WTC11 (cell line): Measurements from ENCODE around the gene MCF2L2. TPM values are rescaled to one million over a fixed set of nuclear protein-coding genes. Genes with fewer than 3 reads are reported as not detected.

Experiments used
- ATAC-seq: fragments of 200-7000 bp; cut with Tn5 transposase; 2 replicates; pipeline ENCODE4 v1.10.0; 2021; ENCODE audit warnings: mild to moderate bottlenecking, moderate library complexity
- CTCF ChIA-PET: fragments of 300-600 bp; sonication (Branson Sonifier 250); formaldehyde crosslinking; loops from one replicate; lab custom pipeline; 2021; ENCODE audit warnings: antibody characterized with exemption; lab: Charles Lee
- POLR2A ChIA-PET: fragments of 350-600 bp; sonication (Branson Sonifier 250); formaldehyde crosslinking; loops from one replicate; lab custom pipeline; 2021; ENCODE audit warnings: antibody characterized with exemption; lab: Charles Lee
- DNase-seq: peaks from one replicate; pipeline ENCODE4 v3.0.0; 2021; ENCODE audit warnings: low spot score
- H3K27ac Mint-ChIP-seq: 2 replicates; pipeline ENCODE4 v1.8.0; 2021; ENCODE audit warnings: mixed read lengths
- H3K27me3 Mint-ChIP-seq: 2 replicates; pipeline ENCODE4 v1.8.0; 2021; ENCODE audit warnings: low read depth, mild to moderate bottlenecking, moderate library complexity, mixed read lengths
- H3K36me3 Mint-ChIP-seq: 2 replicates; pipeline ENCODE4 v1.8.0; 2021; ENCODE audit warnings: mixed read lengths
- H3K4me1 Mint-ChIP-seq: 2 replicates; pipeline ENCODE4 v1.8.0; 2022; ENCODE audit warnings: mixed read lengths
- H3K4me3 Mint-ChIP-seq: 2 replicates; pipeline ENCODE4 v1.8.0; 2021; ENCODE audit warnings: mild to moderate bottlenecking, moderate library complexity, mixed read lengths
- H3K9me3 Mint-ChIP-seq: 2 replicates; pipeline ENCODE4 v1.8.0; 2021; ENCODE audit warnings: mixed read lengths
- ATF1 ChIP-seq: sonication (generic); formaldehyde crosslinking; IDR thresholded peaks from 2 replicates; pipeline ENCODE4 v1.8.1; 2023; ENCODE audit warnings: mild to moderate bottlenecking, moderate library complexity, missing genetic modification reagents
- CREB1 ChIP-seq: sonication (generic); formaldehyde crosslinking; IDR thresholded peaks from 2 replicates; pipeline ENCODE4 v1.8.0; 2023; ENCODE audit warnings: mild to moderate bottlenecking, missing genetic modification reagents
- CREM ChIP-seq: sonication (generic); formaldehyde crosslinking; IDR thresholded peaks from 2 replicates; pipeline ENCODE4 v1.8.1; 2022; ENCODE audit warnings: mild to moderate bottlenecking, missing genetic modification reagents, moderate library complexity
- E2F1 ChIP-seq: sonication (generic); formaldehyde crosslinking; IDR thresholded peaks from 2 replicates; pipeline ENCODE4 v1.8.0; 2022; ENCODE audit warnings: mild to moderate bottlenecking, missing genetic modification reagents
- E2F5 ChIP-seq: sonication (generic); formaldehyde crosslinking; IDR thresholded peaks from 2 replicates; pipeline ENCODE4 v1.8.1; 2022; ENCODE audit warnings: mild to moderate bottlenecking, moderate library complexity, missing genetic modification reagents
- ELF4 ChIP-seq: sonication (generic); formaldehyde crosslinking; IDR thresholded peaks from 2 replicates; pipeline ENCODE4 v1.8.1; 2022; ENCODE audit warnings: low read depth, mild to moderate bottlenecking, moderate library complexity, missing genetic modification reagents
- EMX1 ChIP-seq: fragments of 250-450 bp; sonication (Bioruptor Pico); IDR thresholded peaks from 2 replicates; pipeline ENCODE4 v1.8.0; 2021; ENCODE audit warnings: mild to moderate bottlenecking
- ESRRA ChIP-seq: sonication (generic); formaldehyde crosslinking; IDR thresholded peaks from 2 replicates; pipeline ENCODE4 v1.8.1; 2022; ENCODE audit warnings: mild to moderate bottlenecking, missing genetic modification reagents, borderline replicate concordance
- FOXK1 ChIP-seq: sonication (generic); formaldehyde crosslinking; IDR thresholded peaks from 2 replicates; pipeline ENCODE4 v1.8.0; 2022; ENCODE audit warnings: mild to moderate bottlenecking, moderate library complexity, missing genetic modification reagents
- FOXP1 ChIP-seq: sonication (generic); formaldehyde crosslinking; IDR thresholded peaks from 2 replicates; pipeline ENCODE4 v1.8.0; 2022; ENCODE audit warnings: missing genetic modification reagents, mild to moderate bottlenecking, moderate library complexity, borderline replicate concordance
- GABPB1 ChIP-seq: sonication (generic); formaldehyde crosslinking; IDR thresholded peaks from 2 replicates; pipeline ENCODE4 v1.8.1; 2023; ENCODE audit warnings: mild to moderate bottlenecking, missing genetic modification reagents
- JAZF1 ChIP-seq: fragments of 250-450 bp; sonication (Bioruptor Pico); IDR thresholded peaks from 2 replicates; pipeline ENCODE4 v1.9.0; 2021; ENCODE audit warnings: moderate library complexity, mild to moderate bottlenecking, inconsistent platforms
- JUN ChIP-seq: sonication (generic); formaldehyde crosslinking; IDR thresholded peaks from 2 replicates; pipeline ENCODE4 v1.8.0; 2023; ENCODE audit warnings: mild to moderate bottlenecking, missing genetic modification reagents
- KAT7 ChIP-seq: sonication (generic); formaldehyde crosslinking; IDR thresholded peaks from 2 replicates; pipeline ENCODE4 v1.8.1; 2023; ENCODE audit warnings: missing genetic modification reagents, mild to moderate bottlenecking, borderline replicate concordance
- MAX ChIP-seq: sonication (generic); formaldehyde crosslinking; IDR thresholded peaks from 2 replicates; pipeline ENCODE4 v1.8.0; 2022; ENCODE audit warnings: mild to moderate bottlenecking, missing genetic modification reagents
- MYBL2 ChIP-seq: sonication (generic); formaldehyde crosslinking; IDR thresholded peaks from 2 replicates; pipeline ENCODE4 v1.8.1; 2023; ENCODE audit warnings: mild to moderate bottlenecking, moderate library complexity, missing genetic modification reagents
- NR2C2 ChIP-seq: sonication (generic); formaldehyde crosslinking; IDR thresholded peaks from 2 replicates; pipeline ENCODE4 v1.8.0; 2022; ENCODE audit warnings: mild to moderate bottlenecking, missing genetic modification reagents
- PRRX2 ChIP-seq: fragments of 250-450 bp; sonication (Bioruptor Pico); IDR thresholded peaks from 2 replicates; pipeline ENCODE4 v1.8.0; 2021; ENCODE audit warnings: mild to moderate bottlenecking
- SP1 ChIP-seq: sonication (generic); formaldehyde crosslinking; conservative IDR thresholded peaks from 2 replicates; pipeline ENCODE4 v1.8.1; 2022; ENCODE audit warnings: missing genetic modification reagents
- TP53 ChIP-seq: sonication (generic); formaldehyde crosslinking; IDR thresholded peaks from 2 replicates; pipeline ENCODE4 v1.8.1; 2023; ENCODE audit warnings: mild to moderate bottlenecking, missing genetic modification reagents
- ZNF396 ChIP-seq: fragments of 250-450 bp; sonication (Bioruptor Pico); IDR thresholded peaks from 2 replicates; pipeline ENCODE4 v1.8.0; 2021; ENCODE audit warnings: mild to moderate bottlenecking, moderate library complexity, borderline replicate concordance
- total RNA-seq: library from RNA; stranded (reverse); gene quantifications from 3 replicates; pipeline ENCODE4 v1.2.3, GENCODE V29; 2021
- TF ChIP-seq, protein P1 (sequence below): sonication (generic); formaldehyde crosslinking; IDR thresholded peaks from 2 replicates; pipeline ENCODE4 v1.8.1; 2022; ENCODE audit warnings: low read depth, mild to moderate bottlenecking, moderate library complexity, missing genetic modification reagents, borderline replicate concordance
- TF ChIP-seq, protein P2 (sequence below): sonication (generic); formaldehyde crosslinking; IDR thresholded peaks from 2 replicates; pipeline ENCODE4 v1.8.0; 2023; ENCODE audit warnings: mild to moderate bottlenecking, missing genetic modification reagents
- TF ChIP-seq, protein P3 (sequence below): sonication (generic); formaldehyde crosslinking; IDR thresholded peaks from 2 replicates; pipeline ENCODE4 v1.8.0; 2023; ENCODE audit warnings: missing genetic modification reagents
- TF ChIP-seq, protein P4 (sequence below): sonication (generic); formaldehyde crosslinking; IDR thresholded peaks from 2 replicates; pipeline ENCODE4 v1.8.1; 2023; ENCODE audit warnings: mild to moderate bottlenecking, moderate library complexity, missing genetic modification reagents

MCF2L2 gene
- total RNA-seq, 1 experiment from 2014 or later, result 7.5 TPM

- TF ChIP-seq, protein P1, sequence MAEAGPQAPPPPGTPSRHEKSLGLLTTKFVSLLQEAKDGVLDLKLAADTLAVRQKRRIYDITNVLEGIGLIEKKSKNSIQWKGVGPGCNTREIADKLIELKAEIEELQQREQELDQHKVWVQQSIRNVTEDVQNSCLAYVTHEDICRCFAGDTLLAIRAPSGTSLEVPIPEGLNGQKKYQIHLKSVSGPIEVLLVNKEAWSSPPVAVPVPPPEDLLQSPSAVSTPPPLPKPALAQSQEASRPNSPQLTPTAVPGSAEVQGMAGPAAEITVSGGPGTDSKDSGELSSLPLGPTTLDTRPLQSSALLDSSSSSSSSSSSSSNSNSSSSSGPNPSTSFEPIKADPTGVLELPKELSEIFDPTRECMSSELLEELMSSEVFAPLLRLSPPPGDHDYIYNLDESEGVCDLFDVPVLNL, result no peak
- TF ChIP-seq CREB1, result no peak
Measured at GRCh38 chr3:183242431-183242830, 186.0 kb downstream of the MCF2L2 start (continued).

- TF ChIP-seq GABPB1 (CRISPR knock-in tag) (no peak), E2F1 (CRISPR knock-in tag) (no peak), EMX1 (CRISPR knock-in tag) (no peak), FOXP1 (CRISPR knock-in tag) (no peak), ZNF396 (no peak), E2F5 (CRISPR knock-in tag) (no peak), CREM (CRISPR knock-in tag) (no peak), KAT7 (CRISPR knock-in tag) (no peak), ATF1 (CRISPR knock-in tag) (no peak), ESRRA (no peak), PRRX2 (CRISPR knock-in tag) (no peak)
- TF ChIP-seq, protein P2, sequence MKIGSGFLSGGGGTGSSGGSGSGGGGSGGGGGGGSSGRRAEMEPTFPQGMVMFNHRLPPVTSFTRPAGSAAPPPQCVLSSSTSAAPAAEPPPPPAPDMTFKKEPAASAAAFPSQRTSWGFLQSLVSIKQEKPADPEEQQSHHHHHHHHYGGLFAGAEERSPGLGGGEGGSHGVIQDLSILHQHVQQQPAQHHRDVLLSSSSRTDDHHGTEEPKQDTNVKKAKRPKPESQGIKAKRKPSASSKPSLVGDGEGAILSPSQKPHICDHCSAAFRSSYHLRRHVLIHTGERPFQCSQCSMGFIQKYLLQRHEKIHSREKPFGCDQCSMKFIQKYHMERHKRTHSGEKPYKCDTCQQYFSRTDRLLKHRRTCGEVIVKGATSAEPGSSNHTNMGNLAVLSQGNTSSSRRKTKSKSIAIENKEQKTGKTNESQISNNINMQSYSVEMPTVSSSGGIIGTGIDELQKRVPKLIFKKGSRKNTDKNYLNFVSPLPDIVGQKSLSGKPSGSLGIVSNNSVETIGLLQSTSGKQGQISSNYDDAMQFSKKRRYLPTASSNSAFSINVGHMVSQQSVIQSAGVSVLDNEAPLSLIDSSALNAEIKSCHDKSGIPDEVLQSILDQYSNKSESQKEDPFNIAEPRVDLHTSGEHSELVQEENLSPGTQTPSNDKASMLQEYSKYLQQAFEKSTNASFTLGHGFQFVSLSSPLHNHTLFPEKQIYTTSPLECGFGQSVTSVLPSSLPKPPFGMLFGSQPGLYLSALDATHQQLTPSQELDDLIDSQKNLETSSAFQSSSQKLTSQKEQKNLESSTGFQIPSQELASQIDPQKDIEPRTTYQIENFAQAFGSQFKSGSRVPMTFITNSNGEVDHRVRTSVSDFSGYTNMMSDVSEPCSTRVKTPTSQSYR (CRISPR knock-in tag), result no peak
- TF ChIP-seq, protein P3, sequence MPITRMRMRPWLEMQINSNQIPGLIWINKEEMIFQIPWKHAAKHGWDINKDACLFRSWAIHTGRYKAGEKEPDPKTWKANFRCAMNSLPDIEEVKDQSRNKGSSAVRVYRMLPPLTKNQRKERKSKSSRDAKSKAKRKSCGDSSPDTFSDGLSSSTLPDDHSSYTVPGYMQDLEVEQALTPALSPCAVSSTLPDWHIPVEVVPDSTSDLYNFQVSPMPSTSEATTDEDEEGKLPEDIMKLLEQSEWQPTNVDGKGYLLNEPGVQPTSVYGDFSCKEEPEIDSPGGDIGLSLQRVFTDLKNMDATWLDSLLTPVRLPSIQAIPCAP (CRISPR knock-in tag), result no peak
- Mint-ChIP-seq H3K4me1 (no peaks in the 10 kb centered on the region), H3K4me3 (no peak overlapping the region), H3K36me3 (peaks cover 30% of the 10 kb centered on the region), H3K9me3 (peaks cover 36% of the 10 kb centered on the region), H3K27ac (no peak overlapping the region), H3K27me3 (peaks cover 7% of the 10 kb centered on the region)
- ChIA-PET CTCF (interaction anchor here (0.7 kb wide), 1 partner anchor 63 kb away, joined by 4 read pairs; no protein-coding TSS in a partner anchor), POLR2A (no interaction called here)
- ATAC-seq (no peak), DNase-seq (no peak)
Measured at GRCh38 chr3:183239046-183239445, 189.4 kb downstream of the MCF2L2 start.

DNA sequence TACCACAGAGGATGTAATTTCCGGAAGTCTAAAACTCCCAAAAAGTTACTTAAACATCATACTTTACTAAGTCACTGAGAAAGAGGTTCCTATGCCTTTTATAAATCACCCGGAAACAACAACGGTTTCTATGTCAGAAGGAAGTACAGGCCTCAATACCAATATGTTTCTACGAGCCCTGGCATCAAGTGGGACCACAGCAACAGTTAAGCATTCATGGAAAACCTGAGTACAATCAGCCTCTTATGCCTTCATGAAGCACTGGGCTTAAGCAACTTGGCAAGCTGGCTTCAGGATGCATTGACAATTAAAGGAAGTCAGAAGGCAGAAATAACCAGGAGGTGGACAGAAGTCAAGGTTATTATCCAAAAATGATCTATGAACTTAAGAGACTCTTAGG lies 194.5 kb downstream of the MCF2L2 start:
- Mint-ChIP-seq H3K9me3 (0 out of 2 replicates have a peak, but pooled peaks cover 4% of the 10 kb centered on the region), H3K27me3 (no peaks in the 10 kb centered on the region), H3K4me3 (no peak overlapping the region), H3K36me3 (no peaks in the 10 kb centered on the region), H3K27ac (no peak overlapping the region), H3K4me1 (no peaks in the 10 kb centered on the region)
- CTCF ChIA-PET, result no interaction called here
- ATAC-seq, result no peak
- no peak for DNase-seq
- POLR2A ChIA-PET, result no interaction called here
- TF ChIP-seq ELF4 (CRISPR knock-in tag) (no peak), NR2C2 (CRISPR knock-in tag) (no peak), MAX (no peak), SP1 (no peak), JAZF1 (no peak), MYBL2 (CRISPR knock-in tag) (no peak), JUN (CRISPR knock-in tag) (no peak), FOXK1 (CRISPR knock-in tag) (no peak), TP53 (CRISPR knock-in tag) (no peak)
- TF ChIP-seq, protein P4, sequence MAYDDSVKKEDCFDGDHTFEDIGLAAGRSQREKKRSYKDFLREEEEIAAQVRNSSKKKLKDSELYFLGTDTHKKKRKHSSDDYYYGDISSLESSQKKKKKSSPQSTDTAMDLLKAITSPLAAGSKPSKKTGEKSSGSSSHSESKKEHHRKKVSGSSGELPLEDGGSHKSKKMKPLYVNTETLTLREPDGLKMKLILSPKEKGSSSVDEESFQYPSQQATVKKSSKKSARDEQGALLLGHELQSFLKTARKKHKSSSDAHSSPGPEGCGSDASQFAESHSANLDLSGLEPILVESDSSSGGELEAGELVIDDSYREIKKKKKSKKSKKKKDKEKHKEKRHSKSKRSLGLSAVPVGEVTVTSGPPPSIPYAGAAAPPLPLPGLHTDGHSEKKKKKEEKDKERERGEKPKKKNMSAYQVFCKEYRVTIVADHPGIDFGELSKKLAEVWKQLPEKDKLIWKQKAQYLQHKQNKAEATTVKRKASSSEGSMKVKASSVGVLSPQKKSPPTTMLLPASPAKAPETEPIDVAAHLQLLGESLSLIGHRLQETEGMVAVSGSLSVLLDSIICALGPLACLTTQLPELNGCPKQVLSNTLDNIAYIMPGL (CRISPR knock-in tag), result no peak
- TF ChIP-seq, protein P1, result no peak
